SK-N-SH (cell line): Measurements from ENCODE around the gene REEP1. TPM values are rescaled to one million over a fixed set of nuclear protein-coding genes. Genes with fewer than 3 reads are reported as not detected.

Experiments used
- CTCF ChIA-PET: fragments of 300-600, 350-600 bp; formaldehyde crosslinking; extraction: SDS; loops from one replicate; lab custom pipeline; 2021; lab: Yijun Ruan, JAX
- POLR2A ChIA-PET: fragments of 350-600 bp; sonication (Branson Sonifier 250); formaldehyde crosslinking; extraction: SDS; loops from one replicate; lab custom pipeline; 2020; ENCODE audit warnings: antibody characterized with exemption, inconsistent platforms; lab: Yijun Ruan, JAX
- DNase-seq: peaks from one replicate; pipeline ENCODE4 v3.0.0; 2012
- H2AFZ ChIP-seq: fragments of 200-600 bp; sonication (generic); 2 replicates; pipeline ENCODE4 v1.8.1; 2016; ENCODE audit warnings: antibody characterized with exemption, mild to moderate bottlenecking, low read depth
- H3F3A ChIP-seq: fragments of 200-600 bp; sonication (generic); replicated peaks from 2 replicates; pipeline ENCODE3; 2016; ENCODE audit warnings: antibody characterized with exemption, mild to moderate bottlenecking; ENCODE audit not compliant: insufficient read depth
- H3K27ac ChIP-seq, 2 experiments: fragments of 200-500 bp in 1 of 2; fragments of 200-600 bp in 1 of 2; sonication (Bioruptor generic) in 1 of 2; sonication (generic), shearing (Covaris generic) in 1 of 2; 2 replicates each; pipeline versions ENCODE4 v1.5.1 to v1.6.1; 2014 to 2016; ENCODE audit warnings: low read depth in 2 of 2, inconsistent platforms in 1 of 2, low read length in 1 of 2, mild to moderate bottlenecking in 1 of 2, mixed read lengths in 1 of 2
- H3K27me3 ChIP-seq: fragments of 200-600 bp; sonication (generic), shearing (Covaris generic); 2 replicates; pipeline ENCODE4 v1.6.1; 2016; ENCODE audit warnings: mixed run types; ENCODE audit not compliant: insufficient read depth
- H3K36me3 ChIP-seq, 2 experiments: fragments of 200-500 bp in 1 of 2; fragments of 200-600 bp in 1 of 2; sonication (Bioruptor generic) in 1 of 2; sonication (generic) in 1 of 2; replicated peaks in 1 of 2; 2 replicates each; pipeline versions ENCODE3 to v1.5.1; 2014 to 2016; ENCODE audit warnings: low read length in 1 of 2, mild to moderate bottlenecking in 1 of 2; ENCODE audit not compliant: insufficient read depth in 2 of 2, control insufficient read depth in 1 of 2
- H3K4me1 ChIP-seq, 2 experiments: fragments of 200-500 bp in 1 of 2; fragments of 200-600 bp in 1 of 2; sonication (Bioruptor generic) in 1 of 2; sonication (generic), shearing (Covaris generic) in 1 of 2; 2 replicates each; pipeline versions ENCODE4 v1.5.1 to v1.6.1; 2014 to 2016; ENCODE audit warnings: low read depth in 1 of 2, low read length in 1 of 2, mixed run types in 1 of 2; ENCODE audit not compliant: insufficient read depth in 2 of 2, control insufficient read depth in 1 of 2
- H3K4me2 ChIP-seq: fragments of 200-600 bp; sonication (generic), shearing (Covaris generic); 2 replicates; pipeline ENCODE4 v1.6.1; 2017; ENCODE audit warnings: mixed run types
- H3K4me3 ChIP-seq, 2 experiments: fragments of 200-500 bp in 1 of 2; fragments of 200-600 bp in 1 of 2; sonication (Bioruptor generic) in 1 of 2; sonication (generic), shearing (Covaris generic) in 1 of 2; 2 replicates each; pipeline versions ENCODE4 v1.5.1 to v1.8.1; 2014 to 2016; ENCODE audit warnings: low read depth in 2 of 2, inconsistent platforms in 1 of 2, low read length in 1 of 2, mild to moderate bottlenecking in 1 of 2, mixed read lengths in 1 of 2, moderate library complexity in 1 of 2
- H3K79me2 ChIP-seq: fragments of 200-600 bp; sonication (generic); 2 replicates; pipeline ENCODE4 v1.8.1; 2017; ENCODE audit warnings: mild to moderate bottlenecking; ENCODE audit not compliant: insufficient read depth
- H3K9ac ChIP-seq: fragments of 200-600 bp; sonication (generic); 2 replicates; pipeline ENCODE4 v1.6.1; 2017; ENCODE audit warnings: mixed run types
- H3K9me2 ChIP-seq: fragments of 200-600 bp; sonication (generic); 2 replicates; pipeline ENCODE4 v1.6.1; 2017; ENCODE audit warnings: mixed run types
- H3K9me3 ChIP-seq: fragments of 200-600 bp; sonication (generic); 2 replicates; pipeline ENCODE4 v1.6.1; 2017; ENCODE audit warnings: mixed run types, mild to moderate bottlenecking, moderate library complexity
- H4K20me1 ChIP-seq: fragments of 200-600 bp; sonication (generic); 2 replicates; pipeline ENCODE4 v1.6.1; 2017; ENCODE audit warnings: mild to moderate bottlenecking, mixed run types; ENCODE audit not compliant: insufficient read depth
- CHD2 ChIP-seq: fragments of 150-350 bp; IDR thresholded peaks from 2 replicates; pipeline ENCODE4 v1.6.1; 2018; ENCODE audit warnings: low read length; ENCODE audit not compliant: partially characterized antibody
- EP300 ChIP-seq, 2 experiments: IDR thresholded peaks; 2 replicates each; pipeline versions ENCODE4 v1.4.0 to v1.6.1; 2012; ENCODE audit warnings: borderline replicate concordance in 1 of 2, low read depth in 1 of 2, low read length in 1 of 2
- GABPA ChIP-seq: IDR thresholded peaks from 2 replicates; pipeline ENCODE4 v1.4.0; 2012; ENCODE audit warnings: low read depth, mild to moderate bottlenecking
- JUND ChIP-seq: IDR thresholded peaks from 2 replicates; pipeline ENCODE4 v1.4.0; 2012
- MAX ChIP-seq: IDR thresholded peaks from 2 replicates; pipeline ENCODE4 v1.4.0; 2012; ENCODE audit warnings: low read depth
- POLR2AphosphoS5 ChIP-seq: IDR thresholded peaks from 2 replicates; pipeline ENCODE4 v1.6.1; 2012; ENCODE audit warnings: low read depth, low read length
- RAD21 ChIP-seq: IDR thresholded peaks from 2 replicates; pipeline ENCODE4 v1.6.1; 2012; ENCODE audit warnings: mild to moderate bottlenecking, low read length
- RCOR1 ChIP-seq: fragments of 150-350 bp; IDR thresholded peaks from 2 replicates; pipeline ENCODE4 v1.6.1; 2017; ENCODE audit warnings: antibody characterized with exemption, low read length
- SIN3A ChIP-seq: IDR thresholded peaks from 2 replicates; pipeline ENCODE4 v1.6.1; 2012; ENCODE audit warnings: low read depth, mild to moderate bottlenecking, low read length, moderate library complexity, borderline replicate concordance
- SMC3 ChIP-seq: IDR thresholded peaks from 2 replicates; pipeline ENCODE4 v1.6.1; 2012; ENCODE audit warnings: low read depth, low read length, improper control_type of control experiment
- TEAD4 ChIP-seq: IDR thresholded peaks from 2 replicates; pipeline ENCODE4 v1.4.0; 2012; ENCODE audit warnings: mild to moderate bottlenecking, borderline replicate concordance; ENCODE audit not compliant: insufficient read depth
- USF1 ChIP-seq: IDR thresholded peaks from 2 replicates; pipeline ENCODE4 v1.4.0; 2012; ENCODE audit warnings: low read depth, borderline replicate concordance
- ZBTB33 ChIP-seq: IDR thresholded peaks from 2 replicates; pipeline ENCODE4 v1.4.0; 2012; ENCODE audit warnings: low read depth, borderline replicate concordance
- WGBS: methylation state at CpG from one replicate; pipeline ENCODE4 v1.1.6; 2017; ENCODE audit warnings: low lambda C conversion rate; 5-methylcytosine and 5-hydroxymethylcytosine counted together
- polyA plus RNA-seq, 3 experiments: library from polyadenylated mRNA; depleted of rRNA; stranded (reverse); fragments of >200 nt; gene quantifications; 2 replicates each; pipeline ENCODE4 v1.2.3, GENCODE V29; 2012
- TF ChIP-seq, protein P1 (sequence below): IDR thresholded peaks from 2 replicates; pipeline ENCODE4; 2012
- TF ChIP-seq, protein P2 (sequence below): fragments of 200-600 bp; sonication (generic); IDR thresholded peaks from 2 replicates; pipeline ENCODE4 v1.6.1; 2017; ENCODE audit warnings: antibody characterized with exemption, mild to moderate bottlenecking, moderate library complexity
- TF ChIP-seq, protein P3 (sequence below): fragments of 150-350 bp; IDR thresholded peaks from 2 replicates; pipeline ENCODE4 v1.6.1; 2017; ENCODE audit warnings: antibody characterized with exemption, low read length, low read depth, borderline replicate concordance

The REEP1 gene
- polyA plus RNA-seq, 1 of the 3 experiments (the other 2 are of a cell fraction) = 0.13 TPM

GRCh38 chr2:86370579-86370978 is 33.2 kb upstream of the REEP1 start (continued):
- TF ChIP-seq, protein P1, sequence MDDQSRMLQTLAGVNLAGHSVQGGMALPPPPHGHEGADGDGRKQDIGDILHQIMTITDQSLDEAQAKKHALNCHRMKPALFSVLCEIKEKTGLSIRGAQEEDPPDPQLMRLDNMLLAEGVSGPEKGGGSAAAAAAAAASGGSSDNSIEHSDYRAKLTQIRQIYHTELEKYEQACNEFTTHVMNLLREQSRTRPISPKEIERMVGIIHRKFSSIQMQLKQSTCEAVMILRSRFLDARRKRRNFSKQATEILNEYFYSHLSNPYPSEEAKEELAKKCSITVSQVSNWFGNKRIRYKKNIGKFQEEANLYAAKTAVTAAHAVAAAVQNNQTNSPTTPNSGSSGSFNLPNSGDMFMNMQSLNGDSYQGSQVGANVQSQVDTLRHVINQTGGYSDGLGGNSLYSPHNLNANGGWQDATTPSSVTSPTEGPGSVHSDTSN = no peak
- TF ChIP-seq, all 33 proteins: peak for 0

- H4K20me1 ChIP-seq = no peaks in the 10 kb centered on the region
- WGBS = 9% methylated on average over 14 of the region's 14 CpGs
- no peaks in the 10 kb centered on the region for H3K79me2 ChIP-seq
- H3K9ac ChIP-seq = no peak overlapping the region
- CTCF ChIA-PET = interaction anchor here (0.6 to 10.5 kb wide), 10 partner anchors 9 to 167 kb away, joined by 3 to 150 read pairs (median 3); no protein-coding TSS in a partner anchor
- no peaks in the 10 kb centered on the region for H3K9me2 ChIP-seq
- TF ChIP-seq SMC3 = peak; percentile 49
- TF ChIP-seq, protein P2, sequence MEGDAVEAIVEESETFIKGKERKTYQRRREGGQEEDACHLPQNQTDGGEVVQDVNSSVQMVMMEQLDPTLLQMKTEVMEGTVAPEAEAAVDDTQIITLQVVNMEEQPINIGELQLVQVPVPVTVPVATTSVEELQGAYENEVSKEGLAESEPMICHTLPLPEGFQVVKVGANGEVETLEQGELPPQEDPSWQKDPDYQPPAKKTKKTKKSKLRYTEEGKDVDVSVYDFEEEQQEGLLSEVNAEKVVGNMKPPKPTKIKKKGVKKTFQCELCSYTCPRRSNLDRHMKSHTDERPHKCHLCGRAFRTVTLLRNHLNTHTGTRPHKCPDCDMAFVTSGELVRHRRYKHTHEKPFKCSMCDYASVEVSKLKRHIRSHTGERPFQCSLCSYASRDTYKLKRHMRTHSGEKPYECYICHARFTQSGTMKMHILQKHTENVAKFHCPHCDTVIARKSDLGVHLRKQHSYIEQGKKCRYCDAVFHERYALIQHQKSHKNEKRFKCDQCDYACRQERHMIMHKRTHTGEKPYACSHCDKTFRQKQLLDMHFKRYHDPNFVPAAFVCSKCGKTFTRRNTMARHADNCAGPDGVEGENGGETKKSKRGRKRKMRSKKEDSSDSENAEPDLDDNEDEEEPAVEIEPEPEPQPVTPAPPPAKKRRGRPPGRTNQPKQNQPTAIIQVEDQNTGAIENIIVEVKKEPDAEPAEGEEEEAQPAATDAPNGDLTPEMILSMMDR = peak; percentile 61
- peak; percentile 74 for TF ChIP-seq RAD21
- TF ChIP-seq GABPA = no peak
- TF ChIP-seq JUND = no peak
- TF ChIP-seq, all 33 proteins: peak for 3
- H2AFZ ChIP-seq = no peak overlapping the region; the same call in 1 of the 2 replicates
- no peak overlapping the region for H3K4me3 ChIP-seq
- H3K27me3 ChIP-seq = no peaks in the 10 kb centered on the region
- H3K36me3 ChIP-seq = no peaks in the 10 kb centered on the region
- no peaks in the 10 kb centered on the region for H3F3A ChIP-seq
- H3K4me2 ChIP-seq = 0 out of 2 replicates have a peak overlapping the region, but pooled peaks have one; percentile 13
- no peak overlapping the region for H3K27ac ChIP-seq
- POLR2A ChIA-PET = no interaction called here
- no peaks in the 10 kb centered on the region for H3K9me3 ChIP-seq
- H3K4me1 ChIP-seq = peaks cover 0 to 3% of the 10 kb centered on the region in 2 experiments; a peak in 1 of 4 replicates
- DNase-seq = peak; percentile 81
Observed at GRCh38 chr2:86368161-86368824, 30.9 kb upstream of the REEP1 start.

DNA sequence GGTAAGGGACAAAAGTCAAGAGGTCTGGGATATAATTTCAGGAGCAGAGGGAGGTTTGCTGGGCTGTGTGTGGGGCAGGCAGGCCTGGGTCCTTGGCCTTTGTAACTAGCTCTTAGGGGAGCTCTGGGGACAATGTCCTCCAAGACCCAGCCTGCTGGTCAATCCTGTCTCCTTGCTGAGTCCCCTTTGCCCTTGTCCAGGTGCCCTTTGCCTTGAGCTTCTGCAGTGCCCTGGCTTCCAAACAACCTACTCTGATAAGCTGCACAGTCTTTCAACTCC is 30.0 kb upstream of the REEP1 start:
- Histone ChIP-seq H3K9ac (no peak overlapping the region), H3K79me2 (no peaks in the 10 kb centered on the region), H3K9me2 (no peaks in the 10 kb centered on the region), H3K4me2 (no peak overlapping the region), H4K20me1 (no peaks in the 10 kb centered on the region), H3F3A (no peaks in the 10 kb centered on the region), H3K27ac (no peak overlapping the region), H3K4me3 (no peak overlapping the region), H2AFZ (no peak overlapping the region), H3K4me1 (peaks cover 0 to 3% of the 10 kb centered on the region in 2 experiments; a peak in 1 of 4 replicates), H3K27me3 (no peaks in the 10 kb centered on the region), H3K36me3 (no peaks in the 10 kb centered on the region), H3K9me3 (no peaks in the 10 kb centered on the region)
- CTCF ChIA-PET = interaction anchor here (1.0 to 10.5 kb wide), 5 partner anchors 8 to 153 kb away, joined by 3 to 150 read pairs (median 4); no protein-coding TSS in a partner anchor
- POLR2A ChIA-PET = no interaction called here
- no peak for DNase-seq
- TF ChIP-seq RCOR1 = no peak
- no peak for TF ChIP-seq SIN3A
- TF ChIP-seq RAD21 = no peak
- TF ChIP-seq GABPA = no peak
- TF ChIP-seq, protein P3, sequence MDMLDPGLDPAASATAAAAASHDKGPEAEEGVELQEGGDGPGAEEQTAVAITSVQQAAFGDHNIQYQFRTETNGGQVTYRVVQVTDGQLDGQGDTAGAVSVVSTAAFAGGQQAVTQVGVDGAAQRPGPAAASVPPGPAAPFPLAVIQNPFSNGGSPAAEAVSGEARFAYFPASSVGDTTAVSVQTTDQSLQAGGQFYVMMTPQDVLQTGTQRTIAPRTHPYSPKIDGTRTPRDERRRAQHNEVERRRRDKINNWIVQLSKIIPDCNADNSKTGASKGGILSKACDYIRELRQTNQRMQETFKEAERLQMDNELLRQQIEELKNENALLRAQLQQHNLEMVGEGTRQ = no peak
- no peak for TF ChIP-seq ZBTB33
- no peak for TF ChIP-seq POLR2AphosphoS5
- TF ChIP-seq, protein P1 = no peak
- TF ChIP-seq USF1 = no peak
- TF ChIP-seq MAX = no peak
- TF ChIP-seq EP300 (IDR thresholded peaks at IDR 0.05; ENCODE audit: borderline replicate concordance in 1 of 2, low read depth in 1 of 2, low read length in 1 of 2) = no peak
- TF ChIP-seq CHD2 = no peak
- TF ChIP-seq TEAD4 = no peak
